Panc1 (cell line): ENCODE data around the gene OTULINL. TPM values are rescaled to one million over a fixed set of nuclear protein-coding genes. Genes with fewer than 3 reads are reported as not detected.

ENCODE experiments used
- ATAC-seq: fragments of 200-7000 bp; cut with Tn5 transposase; 2 replicates; pipeline ENCODE4 v1.9.1; 2020; ENCODE audit warnings: mild to moderate bottlenecking, moderate library complexity
- BruUV-seq: library from RNA; stranded (reverse); fragments of 400-500 nt; replicated peaks from 2 replicates; lab custom pipeline; 2021; lab: Mats Ljungman, UMichigan
- CTCF ChIA-PET: fragments of 300-600 bp; sonication (Branson Sonifier 250); formaldehyde crosslinking; loops from one replicate; lab custom pipeline; 2022; ENCODE audit warnings: antibody characterized with exemption; lab: Charles Lee
- POLR2A ChIA-PET: fragments of 300-600 bp; sonication (Branson Sonifier 250); formaldehyde crosslinking; loops from one replicate; lab custom pipeline; 2022; ENCODE audit warnings: antibody characterized with exemption; lab: Charles Lee
- DNase-seq: peaks from one replicate; pipeline ENCODE4 v3.0.0-alpha.2; 2010; ENCODE audit warnings: low read depth, low spot score
- H3K27ac ChIP-seq: 2 replicates; pipeline ENCODE4 v1.5.1; 2011; ENCODE audit warnings: mild to moderate bottlenecking, low read length, inconsistent platforms
- H3K27me3 ChIP-seq: fragments of 200-500 bp; sonication (Bioruptor generic); 2 replicates; pipeline ENCODE4 v1.6.0; 2014; ENCODE audit warnings: low read length, inconsistent platforms; ENCODE audit not compliant: control insufficient read depth, insufficient read depth
- H3K36me3 ChIP-seq: fragments of 200-500 bp; sonication (Bioruptor generic); 2 replicates; pipeline ENCODE4 v1.5.1; 2014; ENCODE audit warnings: inconsistent platforms, mild to moderate bottlenecking, low read length, moderate library complexity; ENCODE audit not compliant: control insufficient read depth, insufficient read depth
- H3K4me1 ChIP-seq: 2 replicates; pipeline ENCODE4 v1.5.1; 2011; ENCODE audit warnings: inconsistent platforms, mild to moderate bottlenecking, low read length, moderate library complexity; ENCODE audit not compliant: control insufficient read depth, insufficient read depth
- H3K4me3 ChIP-seq, 2 experiments: 2 replicates each; pipeline ENCODE4 v1.5.1; 2011 to 2012; ENCODE audit warnings: low read depth in 2 of 2, low read length in 2 of 2, mild to moderate bottlenecking in 2 of 2, inconsistent platforms in 1 of 2, moderate library complexity in 1 of 2
- H3K9me3 ChIP-seq: fragments of 200-500 bp; sonication (Bioruptor generic); 2 replicates; pipeline ENCODE4 v1.5.1; 2014; ENCODE audit warnings: low read depth, mild to moderate bottlenecking, inconsistent platforms, low read length, moderate library complexity; ENCODE audit not compliant: control insufficient read depth, insufficient read depth
- CTCF ChIP-seq: fragments of 450-650 bp; IDR thresholded peaks from 2 replicates; pipeline ENCODE4 v1.5.1; 2017; ENCODE audit warnings: mild to moderate bottlenecking
- POLR2AphosphoS5 ChIP-seq: IDR thresholded peaks from 2 replicates; pipeline ENCODE4 v1.6.1; 2012; ENCODE audit warnings: mild to moderate bottlenecking, low read depth, low read length, moderate library complexity
- REST ChIP-seq, 2 experiments: IDR thresholded peaks; 2 replicates each; pipeline ENCODE4 v1.6.1; 2011 to 2012; ENCODE audit warnings: low read depth in 2 of 2, control low read depth in 1 of 2, low read length in 1 of 2, mild to moderate bottlenecking in 1 of 2, moderate library complexity in 1 of 2; ENCODE audit not compliant: insufficient read depth in 1 of 2
- TCF7L2 ChIP-seq: IDR thresholded peaks from 2 replicates; pipeline ENCODE4 v1.6.1; 2011; ENCODE audit warnings: mild to moderate bottlenecking, low read depth, low read length, inconsistent platforms
- in situ Hi-C: cut with HindIII; loops from 2 replicates; pipeline ENCODE4 v1.10.0; 2016; ENCODE audit warnings: low sequenced_read_pairs, low pct_unique_long_range_greater_than_20kb
- intact Hi-C: fragments of 100-400 bp; cut with micrococcal nuclease; formaldehyde crosslinking; loops from one replicate; pipeline ENCODE4 v1.10.0; 2022; ENCODE audit not compliant: unreplicated experiment
- total RNA-seq: library from RNA; stranded (reverse); gene quantifications from one replicate; pipeline ENCODE4 v1.2.1, GENCODE V29; 2021; ENCODE audit not compliant: unreplicated experiment

OTULINL gene
- total RNA-seq, 1 experiment from 2014 or later: 1.8 TPM

- H3K27ac ChIP-seq: no peak overlapping the region
- intact Hi-C loops: no loop called here
- DNase-seq: no peak
- H3K36me3 ChIP-seq: no peaks in the 10 kb centered on the region
- ChIA-PET POLR2A (no interaction called here), CTCF (no interaction called here)
- no peak for ATAC-seq
- BruUV-seq: no TSS peak
- no peak overlapping the region for H3K4me3 ChIP-seq
- H3K4me1 ChIP-seq: no peaks in the 10 kb centered on the region
- in situ Hi-C loops: no loop called here
- no peaks in the 10 kb centered on the region for H3K9me3 ChIP-seq
- H3K27me3 ChIP-seq: peaks cover 4% of the 10 kb centered on the region; the same call in 1 of the 2 replicates
- TF ChIP-seq POLR2AphosphoS5: no peak
- TF ChIP-seq TCF7L2: no peak
- TF ChIP-seq CTCF: no peak
- no peak for TF ChIP-seq REST (IDR thresholded peaks at IDR 0.05; ENCODE audit: insufficient read depth in 1 of 2, low read depth in 2 of 2, low read length in 1 of 2)
These were observed 45.7 kb downstream of the OTULINL start for GRCh38 chr5:14627270-14627669.

- POLR2A ChIA-PET: no interaction called here
- in situ Hi-C loops (no loop called here), intact Hi-C loops (no loop called here)
- ATAC-seq: no peak
- no peak for DNase-seq
- Histone ChIP-seq H3K27ac (no peak overlapping the region), H3K4me1 (no peaks in the 10 kb centered on the region), H3K27me3 (peaks cover 4% of the 10 kb centered on the region; the same call in 1 of the 2 replicates), H3K4me3 (no peak overlapping the region), H3K36me3 (no peaks in the 10 kb centered on the region), H3K9me3 (no peaks in the 10 kb centered on the region)
- no peak for TF ChIP-seq CTCF
- peak; percentile 94 to 95 for TF ChIP-seq REST (IDR thresholded peaks at IDR 0.05; ENCODE audit: insufficient read depth in 1 of 2, low read depth in 2 of 2, low read length in 1 of 2)
- CTCF ChIA-PET: no interaction called here
- BruUV-seq: no TSS peak
These were observed 46.8 kb downstream of the OTULINL start for GRCh38 chr5:14628346-14628745.
